Peyer's patch (tissue), 4 donors: ENCODE results near the gene EDNRA. TPM values are rescaled to one million over a fixed set of nuclear protein-coding genes. Genes with fewer than 3 reads are reported as not detected.

Experiments
- DNase-seq, 3 donors: peaks; one replicate each; pipeline ENCODE4 v3.0.0-alpha.2; 2017 to 2019
- H3K27ac ChIP-seq, 4 donors: fragments of 200-600 bp; sonication (generic); one replicate each; pipeline ENCODE4 v1.5.1; 2016 to 2019
- H3K27me3 ChIP-seq, 2 donors: fragments of 200-600 bp; sonication (generic); one replicate each; pipeline ENCODE4 v1.5.1; 2019
- H3K36me3 ChIP-seq, 3 donors: fragments of 200-600 bp; sonication (generic); one replicate each; pipeline ENCODE4 v1.5.1; 2016 to 2019
- H3K4me1 ChIP-seq, 4 donors: fragments of 200-600 bp; sonication (generic); one replicate each; pipeline ENCODE4 v1.5.1; 2016 to 2019
- H3K4me3 ChIP-seq, 4 donors: fragments of 200-600 bp; sonication (generic); 1 replicate in 3 of 4; 2 replicates in 1 of 4; pipeline ENCODE4 v1.5.1; 2016 to 2019; ENCODE audit warnings: mild to moderate bottlenecking in 1 of 4
- H3K9me3 ChIP-seq, 4 donors: fragments of 200-600 bp; sonication (generic); one replicate each; pipeline ENCODE4 v1.5.1; 2016 to 2019; ENCODE audit warnings: mild to moderate bottlenecking in 1 of 4
- POLR2A ChIP-seq, 2 donors: fragments of 450-650 bp; IDR thresholded peaks; one replicate each; pipeline ENCODE4 v1.5.1; 2017; ENCODE audit warnings: antibody characterized with exemption in 2 of 2, mild to moderate bottlenecking in 2 of 2, moderate library complexity in 2 of 2
- total RNA-seq, 4 donors: library from RNA; depleted of rRNA; stranded (reverse); fragments of >200 nt; gene quantifications; one replicate each; pipeline ENCODE4 v1.1.0, GENCODE V29; 2016
- TF ChIP-seq, protein P1 (sequence below), 6 experiments: fragments of 450-650 bp in 4 of 6; fragments of 200-600 bp in 2 of 6; sonication (generic) in 1 of 6; IDR thresholded peaks; one replicate each; pipeline ENCODE4 v1.5.1; 2017 to 2019; ENCODE audit warnings: antibody characterized with exemption in 6 of 6, mild to moderate bottlenecking in 3 of 6, moderate library complexity in 1 of 6

Gene EDNRA
- total RNA-seq, 4 donors from 2014 or later = 0.38 to 7.4 (median 1.6) TPM

DNA sequence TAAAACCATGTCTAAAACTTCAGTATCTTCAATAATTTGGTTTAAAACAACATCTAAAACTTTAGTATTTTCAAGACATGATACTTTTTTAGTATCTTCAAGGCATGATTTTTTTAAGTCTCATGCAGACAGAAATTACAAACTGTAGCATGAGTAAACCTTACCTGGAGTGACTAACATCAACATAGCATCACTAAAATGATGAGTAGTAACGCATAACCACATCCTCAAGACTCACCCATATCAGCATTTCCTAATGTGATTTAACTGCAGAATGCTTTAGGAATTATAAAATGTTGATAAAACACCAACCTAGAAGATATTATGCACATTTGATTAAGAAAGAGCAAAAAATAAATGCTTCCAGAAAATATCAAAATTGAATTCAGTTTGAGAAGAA is 19.7 kb upstream of the EDNRA start:
- no peak for TF ChIP-seq POLR2A (IDR thresholded peaks at IDR 0.05)
- TF ChIP-seq, protein P1, sequence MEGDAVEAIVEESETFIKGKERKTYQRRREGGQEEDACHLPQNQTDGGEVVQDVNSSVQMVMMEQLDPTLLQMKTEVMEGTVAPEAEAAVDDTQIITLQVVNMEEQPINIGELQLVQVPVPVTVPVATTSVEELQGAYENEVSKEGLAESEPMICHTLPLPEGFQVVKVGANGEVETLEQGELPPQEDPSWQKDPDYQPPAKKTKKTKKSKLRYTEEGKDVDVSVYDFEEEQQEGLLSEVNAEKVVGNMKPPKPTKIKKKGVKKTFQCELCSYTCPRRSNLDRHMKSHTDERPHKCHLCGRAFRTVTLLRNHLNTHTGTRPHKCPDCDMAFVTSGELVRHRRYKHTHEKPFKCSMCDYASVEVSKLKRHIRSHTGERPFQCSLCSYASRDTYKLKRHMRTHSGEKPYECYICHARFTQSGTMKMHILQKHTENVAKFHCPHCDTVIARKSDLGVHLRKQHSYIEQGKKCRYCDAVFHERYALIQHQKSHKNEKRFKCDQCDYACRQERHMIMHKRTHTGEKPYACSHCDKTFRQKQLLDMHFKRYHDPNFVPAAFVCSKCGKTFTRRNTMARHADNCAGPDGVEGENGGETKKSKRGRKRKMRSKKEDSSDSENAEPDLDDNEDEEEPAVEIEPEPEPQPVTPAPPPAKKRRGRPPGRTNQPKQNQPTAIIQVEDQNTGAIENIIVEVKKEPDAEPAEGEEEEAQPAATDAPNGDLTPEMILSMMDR (IDR thresholded peaks at IDR 0.05) = no peak
- Histone ChIP-seq H3K4me3 (no peak overlapping the region), H3K27me3 (no peaks in the 10 kb centered on the region), H3K4me1 (no peaks in the 10 kb centered on the region), H3K36me3 (no peaks in the 10 kb centered on the region), H3K9me3 (no peaks in the 10 kb centered on the region), H3K27ac (no peak overlapping the region)
- no peak for DNase-seq

DNA sequence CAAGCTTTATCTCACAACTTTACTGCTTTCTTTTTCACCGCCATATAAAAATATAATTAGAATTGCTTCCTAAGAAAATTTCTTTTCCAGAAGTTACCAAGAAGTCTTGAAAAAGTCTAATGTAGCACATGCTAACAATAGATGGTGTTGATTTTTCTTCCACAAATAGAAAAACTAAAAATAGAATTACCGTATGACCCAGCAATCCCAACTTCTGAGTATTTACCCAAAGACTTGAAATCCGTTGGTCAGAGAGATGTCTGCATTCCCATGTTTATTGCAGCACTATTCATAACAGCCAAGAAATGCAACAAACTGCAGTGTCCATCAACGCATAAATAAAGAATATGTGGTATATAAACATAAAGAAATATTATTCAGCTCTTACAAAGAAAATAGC is 17.8 kb upstream of the EDNRA start:
- Histone ChIP-seq H3K27me3 (no peaks in the 10 kb centered on the region), H3K4me1 (no peaks in the 10 kb centered on the region), H3K36me3 (no peaks in the 10 kb centered on the region), H3K27ac (no peak overlapping the region), H3K4me3 (no peak overlapping the region), H3K9me3 (no peaks in the 10 kb centered on the region)
- DNase-seq = no peak
- no peak for TF ChIP-seq POLR2A (IDR thresholded peaks at IDR 0.05)
- TF ChIP-seq, protein P1 (IDR thresholded peaks at IDR 0.05) = no peak

- DNase-seq = no peak
- TF ChIP-seq, protein P1 (IDR thresholded peaks at IDR 0.05) = no peak
- H3K27ac ChIP-seq = no peak overlapping the region
- H3K9me3 ChIP-seq = no peaks in the 10 kb centered on the region
- no peak overlapping the region for H3K4me3 ChIP-seq
- H3K27me3 ChIP-seq = no peaks in the 10 kb centered on the region
- H3K4me1 ChIP-seq = no peaks in the 10 kb centered on the region
- no peaks in the 10 kb centered on the region for H3K36me3 ChIP-seq
Observed at GRCh38 chr4:147465461-147465860, 15.4 kb upstream of the EDNRA start.

- H3K27ac ChIP-seq = no peak overlapping the region
- DNase-seq = no peak
- no peak for TF ChIP-seq POLR2A (IDR thresholded peaks at IDR 0.05)
- TF ChIP-seq, protein P1 (IDR thresholded peaks at IDR 0.05) = no peak
- H3K4me3 ChIP-seq = no peak overlapping the region
- no peaks in the 10 kb centered on the region for H3K36me3 ChIP-seq
- no peaks in the 10 kb centered on the region for H3K4me1 ChIP-seq
- H3K9me3 ChIP-seq = no peaks in the 10 kb centered on the region
- H3K27me3 ChIP-seq = no peaks in the 10 kb centered on the region
Observed at GRCh38 chr4:147477439-147477838, 3.5 kb upstream of the EDNRA start.

- no peaks in the 10 kb centered on the region for H3K36me3 ChIP-seq
- H3K4me3 ChIP-seq = no peak overlapping the region
- no peak for DNase-seq
- no peak for TF ChIP-seq POLR2A (IDR thresholded peaks at IDR 0.05)
- TF ChIP-seq, protein P1 (IDR thresholded peaks at IDR 0.05) = no peak
- H3K9me3 ChIP-seq = no peaks in the 10 kb centered on the region
- no peaks in the 10 kb centered on the region for H3K27me3 ChIP-seq
- H3K27ac ChIP-seq = no peak overlapping the region
- H3K4me1 ChIP-seq = no peaks in the 10 kb centered on the region
Observed at GRCh38 chr4:147479376-147479775, 1.5 kb upstream of the EDNRA start.

- no peak for DNase-seq
- no peak overlapping the region for H3K27ac ChIP-seq
- H3K4me3 ChIP-seq = no peak overlapping the region
Observed at GRCh38 chr4:147479786-147480185, 1.1 kb upstream of the EDNRA start.

More at GRCh38 chr4:147479786-147480185, 1.1 kb upstream of the EDNRA start:
- H3K4me1 ChIP-seq = no peaks in the 10 kb centered on the region
- H3K36me3 ChIP-seq = no peaks in the 10 kb centered on the region
- no peaks in the 10 kb centered on the region for H3K9me3 ChIP-seq
- H3K27me3 ChIP-seq = no peaks in the 10 kb centered on the region
- TF ChIP-seq POLR2A (IDR thresholded peaks at IDR 0.05) = no peak
- TF ChIP-seq, protein P1 (IDR thresholded peaks at IDR 0.05) = no peak
